HepG2 (cell line): Measurements from ENCODE around the gene CHTF18. TPM values are rescaled to one million over a fixed set of nuclear protein-coding genes. Genes with fewer than 3 reads are reported as not detected.

Experiments
- ARID2 ChIP-seq: sonication (generic); formaldehyde crosslinking; IDR thresholded peaks from 2 replicates; pipeline ENCODE4 v1.8.1; 2022; ENCODE audit warnings: mild to moderate bottlenecking, missing genetic modification reagents, borderline replicate concordance
- CTCF ChIP-seq: sonication (generic); formaldehyde crosslinking; IDR thresholded peaks from 2 replicates; pipeline ENCODE4 v1.5.0; 2020; ENCODE audit warnings: mild to moderate bottlenecking, missing genetic modification reagents, moderate library complexity
- GATA4 ChIP-seq: sonication (generic); IDR thresholded peaks from 2 replicates; pipeline ENCODE4 v1.6.1; 2016; ENCODE audit warnings: antibody characterized with exemption, low read depth, borderline replicate concordance
- HMGXB4 ChIP-seq, 2 experiments: sonication (generic) in 1 of 2; formaldehyde crosslinking in 1 of 2; IDR thresholded peaks; 2 replicates each; pipeline versions ENCODE4 v1.4.0 to v1.6.1; 2018 to 2020; ENCODE audit warnings: missing genetic modification reagents in 2 of 2, borderline replicate concordance in 1 of 2, low read depth in 1 of 2, mild to moderate bottlenecking in 1 of 2, missing biosample characterization in 1 of 2
- MTA1 ChIP-seq: sonication (generic); formaldehyde crosslinking; IDR thresholded peaks from 2 replicates; pipeline ENCODE4 v1.4.0; 2020; ENCODE audit warnings: missing genetic modification reagents, mild to moderate bottlenecking, borderline replicate concordance
- RARA ChIP-seq: IDR thresholded peaks from 2 replicates; pipeline ENCODE4 v1.6.1; 2016; ENCODE audit warnings: missing genetic modification reagents, missing compliant biosample characterization
- YEATS2 ChIP-seq: sonication (generic); formaldehyde crosslinking; IDR thresholded peaks from 2 replicates; pipeline ENCODE4 v1.4.0; 2020; ENCODE audit warnings: missing genetic modification reagents, borderline replicate concordance
- ZNF142 ChIP-seq: sonication (generic); formaldehyde crosslinking; IDR thresholded peaks from 2 replicates; pipeline ENCODE4 v1.4.0; 2020; ENCODE audit warnings: missing genetic modification reagents
- ZNF800 ChIP-seq: sonication (generic); formaldehyde crosslinking; IDR thresholded peaks from 2 replicates; pipeline ENCODE4 v1.4.0; 2020; ENCODE audit warnings: missing genetic modification reagents
- ZNF83 ChIP-seq: sonication (generic); formaldehyde crosslinking; IDR thresholded peaks from 2 replicates; pipeline ENCODE4 v1.4.0; 2020; ENCODE audit warnings: missing genetic modification reagents, mild to moderate bottlenecking, borderline replicate concordance
- polyA plus RNA-seq, 8 experiments: library from polyadenylated mRNA; depleted of rRNA in 3 of 8; stranded (reverse) in 7 of 8; unstranded in 1 of 8; fragments of >200 nt; fragmentation: Illumina TruSeq in 4 of 8; extraction: Trizol in 4 of 8; gene quantifications; 2 replicates each; pipeline versions ENCODE4 v1.2.1 to v1.2.3, GENCODE V29; 2011 to 2016; ENCODE audit warnings: low read depth in 4 of 8, missing spikeins in 1 of 8, mixed read lengths in 1 of 8; ENCODE audit not compliant: insufficient read depth in 1 of 8
- total RNA-seq, 5 experiments: library from RNA; depleted of rRNA; stranded (reverse); fragments of >200 nt; fragmentation: Illumina TruSeq; extraction: Trizol; gene quantifications; 2 replicates each; pipeline ENCODE4 v1.2.3, GENCODE V29; 2016; ENCODE audit warnings: low read depth in 1 of 5

The CHTF18 gene
- total and polyA plus RNA-seq, 2 of the 13 experiments (the other 11 are each of a cell fraction or from before 2014, with no cell fraction given), result 8.6 to 22.9 TPM

- TF ChIP-seq CTCF (CRISPR knock-in tag) (no peak), ZNF800 (CRISPR knock-in tag) (peak; percentile 40; the same call in 1 of the 2 replicates), RARA (CRISPR knock-in tag) (no peak), YEATS2 (CRISPR knock-in tag) (no peak), HMGXB4 (CRISPR knock-in tag; IDR thresholded peaks at IDR 0.05; ENCODE audit: borderline replicate concordance in 1 of 2, low read depth in 1 of 2) (peak in 1 of 2 experiments; percentile 40; a peak in 1 of 4 replicates), ARID2 (CRISPR knock-in tag) (no peak), ZNF142 (CRISPR knock-in tag) (no peak), MTA1 (CRISPR knock-in tag) (peak; percentile 56; the same call in 1 of the 2 replicates), ZNF83 (CRISPR knock-in tag) (no peak), GATA4 (no peak)
These were observed 27.7 kb upstream of the CHTF18 start, which contains the start of gene MSLN (continued) for GRCh38 chr16:760545-761343.
